M059J (cell line): ENCODE measurements around the gene NFKBIB. TPM values are rescaled to one million over a fixed set of nuclear protein-coding genes. Genes with fewer than 3 reads are reported as not detected.

ENCODE experiments used
- DNase-seq: peaks from one replicate; pipeline ENCODE4 v3.0.0-alpha.2; 2012; ENCODE audit warnings: low read depth
- total RNA-seq: library from RNA; depleted of rRNA; stranded (reverse); fragments of >200 nt; shearing (Covaris generic); gene quantifications from 2 replicates; pipeline ENCODE4 v1.2.3, GENCODE V29; 2014

NFKBIB gene
- total RNA-seq, 1 experiment from 2014 or later, result 27.5 TPM

- no peak for DNase-seq
Observed at GRCh38 chr19:38904581-38905539, 5.1 kb downstream of the NFKBIB start.

GRCh38 chr19:38905620-38906019 lies 5.9 kb downstream of the NFKBIB start:
- DNase-seq, result no peak

GRCh38 chr19:38907227-38907626 lies 7.5 kb downstream of the NFKBIB start:
- DNase-seq, result no peak

GRCh38 chr19:38907670-38908069 lies 7.9 kb downstream of the NFKBIB start:
- DNase-seq, result no peak

- DNase-seq, result no peak
Observed at GRCh38 chr19:38908911-38909310, 9.1 kb downstream of the NFKBIB start.

- DNase-seq, result no peak
Observed at GRCh38 chr19:38910488-38910887, 10.7 kb downstream of the NFKBIB start.

- no peak for DNase-seq
Observed at GRCh38 chr19:38911388-38912001, 11.7 kb downstream of the NFKBIB start.

- no peak for DNase-seq
Observed at GRCh38 chr19:38912600-38913514, 13.1 kb downstream of the NFKBIB start.

GRCh38 chr19:38913958-38914357 lies 14.2 kb downstream of the NFKBIB start:
- DNase-seq, result no peak

- no peak for DNase-seq
Observed at GRCh38 chr19:38915329-38916321, 15.9 kb downstream of the NFKBIB start.

GRCh38 chr19:38917516-38917915 lies 17.7 kb downstream of the NFKBIB start:
- no peak for DNase-seq

GRCh38 chr19:38917921-38918491 lies 18.2 kb downstream of the NFKBIB start:
- DNase-seq, result peak; percentile 26

GRCh38 chr19:38918526-38918925 lies 18.8 kb downstream of the NFKBIB start:
- no peak for DNase-seq

GRCh38 chr19:38919837-38920601 lies 20.2 kb downstream of the NFKBIB start:
- DNase-seq, result no peak

- DNase-seq, result no peak
Observed at GRCh38 chr19:38920602-38921419, 21.0 kb downstream of the NFKBIB start.

- no peak for DNase-seq
Observed at GRCh38 chr19:38921420-38922274, 21.9 kb downstream of the NFKBIB start.

GRCh38 chr19:38922482-38922881 lies 22.7 kb downstream of the NFKBIB start:
- no peak for DNase-seq

- DNase-seq, result no peak
Observed at GRCh38 chr19:38924388-38924787, 24.6 kb downstream of the NFKBIB start.
